Tibial nerve (tissue), 4 donors: ENCODE measurements around the gene GMEB2. TPM values are rescaled to one million over a fixed set of nuclear protein-coding genes. Genes with fewer than 3 reads are reported as not detected.
"Not testable (repeated sequence)": the region's sequence is repeated elsewhere in the genome, so short reads cannot be mapped to it uniquely, and the experiment has no call there.

Source experiments
- DNase-seq, 2 donors: peaks; one replicate each; pipeline ENCODE4 v3.0.0-alpha.2; 2019; ENCODE audit warnings: low spot score in 2 of 2
- H3K27ac ChIP-seq, 4 donors: fragments of 200-600 bp; sonication (generic) in 3 of 4; one replicate each; pipeline ENCODE4 v1.5.1; 2017 to 2019; ENCODE audit warnings: mild to moderate bottlenecking in 1 of 4
- H3K27me3 ChIP-seq, 2 donors: fragments of 200-600 bp; sonication (generic) in 1 of 2; one replicate each; pipeline versions ENCODE4 v1.5.1 to v1.6.0; 2017 to 2019
- H3K36me3 ChIP-seq, 3 donors: fragments of 200-600 bp; sonication (generic); one replicate each; pipeline ENCODE4 v1.5.1; 2018 to 2019
- H3K4me1 ChIP-seq, 4 donors: fragments of 200-600 bp; sonication (generic) in 3 of 4; one replicate each; pipeline ENCODE4 v1.5.1; 2017 to 2019
- H3K4me3 ChIP-seq, 4 donors: fragments of 200-600 bp; sonication (generic) in 3 of 4; one replicate each; pipeline ENCODE4 v1.5.1; 2017 to 2019; ENCODE audit warnings: mild to moderate bottlenecking in 1 of 4, moderate library complexity in 1 of 4
- H3K9me3 ChIP-seq, 4 donors: fragments of 200-600 bp; sonication (generic) in 3 of 4; one replicate each; pipeline ENCODE4 v1.5.1; 2017 to 2019
- EP300 ChIP-seq, 2 donors: sonication (generic); formaldehyde crosslinking; IDR thresholded peaks; one replicate each; pipeline ENCODE4 v1.6.1; 2017; ENCODE audit warnings: antibody characterized with exemption in 2 of 2, mild to moderate bottlenecking in 1 of 2
- POLR2A ChIP-seq, 2 donors: fragments of 450-650 bp; IDR thresholded peaks; one replicate each; pipeline ENCODE4 v1.6.1; 2017; ENCODE audit warnings: antibody characterized with exemption in 2 of 2, mild to moderate bottlenecking in 2 of 2, moderate library complexity in 2 of 2
- WGBS, 2 donors: methylation state at CpG; one replicate each; pipeline ENCODE4 v1.1.5; 2018; 5-methylcytosine and 5-hydroxymethylcytosine counted together
- total RNA-seq, 4 donors: library from RNA; depleted of rRNA; stranded (reverse); fragments of >200 nt; gene quantifications; one replicate each; pipeline ENCODE4 v1.1.0, GENCODE V29; 2016
- TF ChIP-seq, protein P1 (sequence below), 5 experiments: fragments of 200-600 bp in 3 of 5; fragments of 450-650 bp in 2 of 5; sonication (generic) in 3 of 5; IDR thresholded peaks; one replicate each; pipeline ENCODE4 v1.5.1; 2016 to 2019; ENCODE audit warnings: antibody characterized with exemption in 5 of 5, mild to moderate bottlenecking in 3 of 5, moderate library complexity in 2 of 5

The GMEB2 gene
- total RNA-seq, 4 donors from 2014 or later, result 12.5 to 14.7 (median 13.7) TPM

DNA sequence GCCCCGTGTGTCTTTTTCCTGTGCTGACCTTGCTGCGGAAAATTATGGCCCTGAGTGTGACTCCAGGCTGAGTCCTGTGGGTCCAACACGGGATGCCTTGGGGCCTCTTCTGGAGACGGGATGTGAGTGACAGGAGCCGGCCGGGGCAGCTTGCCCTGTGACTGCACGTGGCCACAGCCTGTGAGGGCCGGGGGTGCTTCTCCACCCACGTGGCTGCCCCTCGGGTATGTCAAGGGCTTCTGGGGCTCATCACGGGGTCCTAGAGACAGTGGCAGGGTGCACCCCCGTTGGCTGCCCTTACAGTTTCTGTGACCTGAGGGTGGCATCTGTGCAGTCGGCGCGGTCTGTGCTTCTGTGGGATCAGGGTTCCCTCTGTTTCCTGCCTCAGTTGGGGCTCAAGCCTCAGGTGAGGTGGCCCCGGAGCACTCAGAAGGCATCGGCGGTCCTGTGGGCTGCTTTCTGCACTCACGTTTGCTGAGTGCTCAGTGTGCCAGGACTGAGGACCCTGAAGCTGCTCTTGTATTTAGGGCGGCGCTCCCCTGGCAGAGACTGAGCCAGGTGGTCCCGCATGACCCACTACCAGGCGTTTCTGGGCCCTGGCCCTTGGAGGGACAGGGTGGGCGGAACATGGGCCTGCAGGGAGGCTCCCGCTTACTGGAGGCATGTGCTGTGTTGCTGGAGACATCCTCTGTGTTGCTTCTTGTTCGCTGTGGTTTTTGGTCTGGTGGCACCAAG lies 36.6 kb upstream of the GMEB2 start:
- H3K27me3 ChIP-seq, result no peaks in the 10 kb centered on the region
- H3K4me1 ChIP-seq, result peaks cover 0 to 19% (median 9%) of the 10 kb centered on the region in 4 donors
- peaks cover 0 to 77% (median 16%) of the 10 kb centered on the region in 3 donors for H3K36me3 ChIP-seq
- no peak overlapping the region for H3K27ac ChIP-seq
- no peak for TF ChIP-seq EP300 (IDR thresholded peaks at IDR 0.05)
- TF ChIP-seq, protein P1, sequence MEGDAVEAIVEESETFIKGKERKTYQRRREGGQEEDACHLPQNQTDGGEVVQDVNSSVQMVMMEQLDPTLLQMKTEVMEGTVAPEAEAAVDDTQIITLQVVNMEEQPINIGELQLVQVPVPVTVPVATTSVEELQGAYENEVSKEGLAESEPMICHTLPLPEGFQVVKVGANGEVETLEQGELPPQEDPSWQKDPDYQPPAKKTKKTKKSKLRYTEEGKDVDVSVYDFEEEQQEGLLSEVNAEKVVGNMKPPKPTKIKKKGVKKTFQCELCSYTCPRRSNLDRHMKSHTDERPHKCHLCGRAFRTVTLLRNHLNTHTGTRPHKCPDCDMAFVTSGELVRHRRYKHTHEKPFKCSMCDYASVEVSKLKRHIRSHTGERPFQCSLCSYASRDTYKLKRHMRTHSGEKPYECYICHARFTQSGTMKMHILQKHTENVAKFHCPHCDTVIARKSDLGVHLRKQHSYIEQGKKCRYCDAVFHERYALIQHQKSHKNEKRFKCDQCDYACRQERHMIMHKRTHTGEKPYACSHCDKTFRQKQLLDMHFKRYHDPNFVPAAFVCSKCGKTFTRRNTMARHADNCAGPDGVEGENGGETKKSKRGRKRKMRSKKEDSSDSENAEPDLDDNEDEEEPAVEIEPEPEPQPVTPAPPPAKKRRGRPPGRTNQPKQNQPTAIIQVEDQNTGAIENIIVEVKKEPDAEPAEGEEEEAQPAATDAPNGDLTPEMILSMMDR (IDR thresholded peaks at IDR 0.05), result no peak
- 92 to 95% methylated on average over 14 to 18 of the region's 26 CpGs for WGBS, 2 donors
- no peak for DNase-seq
- H3K4me3 ChIP-seq, result no peak overlapping the region
- H3K9me3 ChIP-seq, result no peaks in the 10 kb centered on the region

DNA sequence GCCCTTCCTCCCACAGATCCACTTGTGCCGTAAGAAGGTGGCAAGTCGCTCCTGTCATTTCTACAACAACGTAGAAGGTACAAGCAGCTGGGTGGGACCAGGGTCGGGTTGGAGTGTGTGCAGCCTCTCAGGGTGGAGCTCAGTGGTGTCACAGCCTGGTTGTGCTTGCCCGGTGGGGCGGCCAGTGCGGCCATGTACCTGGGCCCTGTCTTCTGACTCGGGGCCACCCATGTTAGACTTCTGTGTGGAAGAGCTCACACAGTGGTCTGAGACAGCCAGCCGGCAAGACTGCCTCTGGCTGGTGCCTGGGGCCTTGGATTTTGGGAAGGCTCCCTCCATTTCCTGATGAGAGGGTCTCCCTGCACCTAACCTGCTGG lies 35.9 kb upstream of the GMEB2 start:
- H3K27ac ChIP-seq, result no peak overlapping the region
- DNase-seq, result no peak
- TF ChIP-seq POLR2A (IDR thresholded peaks at IDR 0.05), result no peak
- no peak for TF ChIP-seq EP300 (IDR thresholded peaks at IDR 0.05)
- TF ChIP-seq, protein P1 (IDR thresholded peaks at IDR 0.05), result no peak
- no peaks in the 10 kb centered on the region for H3K9me3 ChIP-seq
- 90 to 91% methylated on average over 8 to 9 of the region's 9 CpGs for WGBS, 2 donors
- peaks cover 0 to 20% (median 10%) of the 10 kb centered on the region in 4 donors for H3K4me1 ChIP-seq
- no peak overlapping the region for H3K4me3 ChIP-seq
- no peaks in the 10 kb centered on the region for H3K27me3 ChIP-seq
- peaks cover 0 to 70% (median 10%) of the 10 kb centered on the region in 3 donors for H3K36me3 ChIP-seq

DNA sequence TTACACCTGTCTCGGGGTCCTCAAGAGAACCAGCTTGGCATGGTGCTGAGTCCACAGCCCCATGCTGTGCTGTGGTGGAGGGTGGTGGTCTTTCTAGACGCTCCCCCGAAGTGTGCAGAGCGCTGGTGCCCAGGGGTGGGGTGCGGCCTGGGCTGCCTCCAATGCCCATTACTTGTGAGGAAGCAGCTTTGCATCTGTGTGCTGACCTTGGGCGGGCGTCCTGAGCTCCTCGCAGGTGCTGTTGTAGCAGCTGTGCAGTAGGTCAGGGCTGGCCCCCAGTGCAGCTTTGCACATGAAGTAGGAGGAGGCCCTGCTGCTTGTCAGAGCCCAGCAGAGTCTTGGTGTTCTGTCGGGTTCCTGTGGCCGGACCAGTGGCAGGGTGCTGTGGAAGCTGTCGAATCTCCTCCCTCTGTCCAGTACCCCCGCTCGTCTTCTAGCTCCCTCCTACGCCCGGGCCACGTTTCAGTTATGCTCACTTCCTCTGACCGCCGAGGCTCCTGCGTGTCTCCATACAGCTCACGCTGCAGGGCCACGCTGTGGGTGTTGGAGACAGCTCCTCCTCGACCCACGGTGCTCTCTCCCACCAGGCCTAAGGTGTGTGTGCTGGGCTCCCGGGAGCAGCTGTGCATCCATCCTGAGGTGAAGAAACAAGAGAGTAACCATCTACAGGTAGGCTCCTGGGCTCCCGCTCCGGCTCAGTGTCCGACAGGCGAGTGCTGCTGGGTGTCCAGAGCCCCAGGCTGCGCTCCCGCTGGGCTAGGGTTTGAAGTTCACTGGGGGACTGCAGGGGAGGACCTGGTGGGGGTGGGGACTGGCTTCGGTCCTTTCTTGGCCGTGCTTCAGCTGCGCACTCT lies 35.3 kb upstream of the GMEB2 start:
- H3K27me3 ChIP-seq, result no peaks in the 10 kb centered on the region
- peaks cover 0 to 26% (median 15%) of the 10 kb centered on the region in 4 donors for H3K4me1 ChIP-seq
- H3K4me3 ChIP-seq, result no peak overlapping the region
- no peak for TF ChIP-seq EP300 (IDR thresholded peaks at IDR 0.05)
- peaks cover 0 to 64% (median 4%) of the 10 kb centered on the region in 3 donors for H3K36me3 ChIP-seq
- 92 to 95% methylated on average over 27 to 32 of the region's 33 CpGs for WGBS, 2 donors
- no peak for DNase-seq
- no peaks in the 10 kb centered on the region for H3K9me3 ChIP-seq
- H3K27ac ChIP-seq, result no peak overlapping the region

DNA sequence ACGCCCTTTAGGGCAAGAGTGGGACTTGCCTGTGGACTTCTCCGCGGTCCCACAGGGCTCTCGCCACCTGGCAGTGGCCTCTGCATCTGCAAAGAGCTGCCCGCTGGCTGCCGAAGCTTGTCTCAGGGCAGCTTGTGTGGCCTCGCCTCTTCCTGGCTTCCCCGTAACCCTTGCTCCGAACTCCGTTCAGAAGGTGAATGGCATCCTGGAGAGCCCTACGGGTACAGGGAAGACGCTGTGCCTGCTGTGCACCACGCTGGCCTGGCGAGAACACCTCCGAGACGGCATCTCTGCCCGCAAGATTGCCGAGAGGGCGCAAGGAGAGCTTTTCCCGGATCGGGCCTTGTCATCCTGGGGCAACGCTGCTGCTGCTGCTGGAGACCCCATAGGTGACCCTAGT lies 34.2 kb upstream of the GMEB2 start:
- Histone ChIP-seq H3K27me3 (no peaks in the 10 kb centered on the region), H3K9me3 (no peaks in the 10 kb centered on the region), H3K36me3 (peaks cover 0 to 55% (median 4%) of the 10 kb centered on the region in 3 donors), H3K27ac (no peak overlapping the region), H3K4me3 (no peak overlapping the region), H3K4me1 (peaks cover 0 to 30% (median 16%) of the 10 kb centered on the region in 4 donors)
- no peak for DNase-seq
- WGBS, 2 donors, result 94 to 98% methylated on average over 20 to 21 of the region's 22 CpGs
- TF ChIP-seq, protein P1 (IDR thresholded peaks at IDR 0.05), result no peak
- TF ChIP-seq EP300 (IDR thresholded peaks at IDR 0.05), result no peak
- no peak for TF ChIP-seq POLR2A (IDR thresholded peaks at IDR 0.05)

DNA sequence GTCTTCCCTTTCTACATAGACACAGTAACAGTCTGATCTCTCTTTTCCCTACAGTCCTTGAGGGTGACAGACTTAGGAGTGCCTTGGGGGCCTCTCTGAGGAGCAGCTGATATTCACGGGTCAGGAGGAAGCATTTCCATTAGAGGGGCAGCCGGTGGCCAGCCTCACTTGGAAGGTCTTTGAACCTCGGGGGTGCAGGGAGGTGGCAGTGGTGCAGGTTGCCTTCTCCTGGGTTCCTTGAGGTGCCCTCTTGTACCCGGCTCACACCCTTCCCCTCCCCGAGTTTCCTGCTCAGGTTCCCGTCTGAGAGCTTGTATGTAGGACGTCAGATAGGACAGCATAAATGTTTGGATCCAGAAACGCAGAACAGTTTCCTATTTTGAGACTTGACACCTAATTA lies 33.7 kb upstream of the GMEB2 start:
- Histone ChIP-seq H3K36me3 (peaks cover 0 to 50% (median 4%) of the 10 kb centered on the region in 3 donors), H3K4me1 (peaks cover 0 to 30% (median 16%) of the 10 kb centered on the region in 4 donors), H3K27ac (no peak overlapping the region), H3K9me3 (no peaks in the 10 kb centered on the region), H3K27me3 (no peaks in the 10 kb centered on the region), H3K4me3 (no peak overlapping the region)
- DNase-seq, result no peak
- TF ChIP-seq EP300 (IDR thresholded peaks at IDR 0.05) (no peak), POLR2A (IDR thresholded peaks at IDR 0.05) (no peak)
- TF ChIP-seq, protein P1 (IDR thresholded peaks at IDR 0.05), result no peak
- 81 to 86% methylated on average over 8 of the region's 8 CpGs for WGBS, 2 donors

DNA sequence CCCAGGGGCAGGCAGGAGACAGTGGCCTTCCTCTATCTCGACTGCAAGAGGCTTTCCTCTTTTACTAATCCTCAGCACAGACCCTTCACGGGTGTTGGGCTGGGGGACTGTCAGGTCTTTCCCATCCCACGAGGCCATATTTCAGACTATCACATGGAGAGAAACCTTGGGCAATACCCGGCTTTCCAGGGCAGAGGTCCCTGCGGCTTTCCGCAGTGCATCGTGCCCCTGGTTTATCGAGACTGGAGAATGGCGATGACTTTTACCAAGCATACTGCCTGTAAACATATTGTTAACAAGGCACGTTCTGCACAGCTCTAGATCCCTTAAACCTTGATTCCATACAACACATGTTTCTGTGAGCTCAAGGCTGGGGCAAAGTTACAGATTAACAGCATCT lies 33.3 kb upstream of the GMEB2 start:
- H3K27me3 ChIP-seq, DNase-seq, H3K27ac ChIP-seq, H3K9me3 ChIP-seq, H3K4me3 ChIP-seq: not testable (repeated sequence)
- WGBS, 2 donors, result 87 to 90% methylated on average over 10 of the region's 10 CpGs
- Histone ChIP-seq H3K36me3 (peaks cover 0 to 45% (median 4%) of the 10 kb centered on the region in 3 donors), H3K4me1 (peaks cover 0 to 30% (median 16%) of the 10 kb centered on the region in 4 donors)
